ENCODE results near the gene MAPKAPK3. TPM values are rescaled to one million over a fixed set of nuclear protein-coding genes. Genes with fewer than 3 reads are reported as not detected.

MAPKAPK3 gene
- total RNA-seq, 1 experiment from 2014 or later: 40.1 TPM

DNA sequence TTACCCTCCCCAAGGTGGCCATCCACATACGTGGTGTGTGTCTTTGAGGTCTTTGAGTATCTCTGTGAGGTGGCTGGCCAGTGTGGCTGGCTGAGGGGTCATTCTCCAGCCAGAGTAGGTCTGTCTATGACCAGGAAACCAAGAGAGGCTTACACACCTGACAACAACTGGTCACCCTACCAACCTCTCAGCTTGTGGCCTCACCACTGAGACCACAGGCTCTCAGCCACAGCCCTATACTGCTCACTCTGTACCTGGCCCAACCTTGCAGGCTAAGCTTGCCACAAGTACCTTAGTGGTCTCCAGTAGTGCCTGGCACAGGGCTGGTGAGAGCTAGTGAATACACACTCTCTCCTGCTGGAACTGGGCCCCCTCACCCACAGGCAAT, 42.5 kb upstream of the MAPKAPK3 start:
- Histone ChIP-seq H3K36me3 (ENCODE audit: control insufficient read depth, insufficient read depth, low read length) (peaks cover 2% of the 10 kb centered on the region; the same call in 1 of the 2 replicates), H3K4me3 (ENCODE audit: low read depth, low read length) (no peak overlapping the region), H3K4me1 (0 out of 2 replicates have a peak, but pooled peaks cover 5% of the 10 kb centered on the region), H3K27me3 (replicated peaks; ENCODE audit: control insufficient read depth, insufficient read depth, low read length) (no peaks in the 10 kb centered on the region), H3K9me3 (no peaks in the 10 kb centered on the region)
- Mint-ChIP-seq H3K9me3 (ENCODE audit: unreplicated experiment) (no peaks in the 10 kb centered on the region), H3K36me3 (ENCODE audit: insufficient read depth, unreplicated experiment) (peaks cover 4% of the 10 kb centered on the region), H3K27ac (ENCODE audit: unreplicated experiment) (no peak overlapping the region), H3K4me1 (ENCODE audit: low read depth, unreplicated experiment) (no peaks in the 10 kb centered on the region), H3K27me3 (ENCODE audit: insufficient read depth, unreplicated experiment) (no peaks in the 10 kb centered on the region), H3K4me3 (ENCODE audit: unreplicated experiment) (no peak overlapping the region)
- no peak for DNase-seq
- ChIA-PET CTCF (interaction anchor here (2.4 kb wide), 1 partner anchor 37 kb away, joined by 12 read pairs; the partner anchor contains the start of gene CISH), POLR2A (no interaction called here)
- TF ChIP-seq, protein P1, sequence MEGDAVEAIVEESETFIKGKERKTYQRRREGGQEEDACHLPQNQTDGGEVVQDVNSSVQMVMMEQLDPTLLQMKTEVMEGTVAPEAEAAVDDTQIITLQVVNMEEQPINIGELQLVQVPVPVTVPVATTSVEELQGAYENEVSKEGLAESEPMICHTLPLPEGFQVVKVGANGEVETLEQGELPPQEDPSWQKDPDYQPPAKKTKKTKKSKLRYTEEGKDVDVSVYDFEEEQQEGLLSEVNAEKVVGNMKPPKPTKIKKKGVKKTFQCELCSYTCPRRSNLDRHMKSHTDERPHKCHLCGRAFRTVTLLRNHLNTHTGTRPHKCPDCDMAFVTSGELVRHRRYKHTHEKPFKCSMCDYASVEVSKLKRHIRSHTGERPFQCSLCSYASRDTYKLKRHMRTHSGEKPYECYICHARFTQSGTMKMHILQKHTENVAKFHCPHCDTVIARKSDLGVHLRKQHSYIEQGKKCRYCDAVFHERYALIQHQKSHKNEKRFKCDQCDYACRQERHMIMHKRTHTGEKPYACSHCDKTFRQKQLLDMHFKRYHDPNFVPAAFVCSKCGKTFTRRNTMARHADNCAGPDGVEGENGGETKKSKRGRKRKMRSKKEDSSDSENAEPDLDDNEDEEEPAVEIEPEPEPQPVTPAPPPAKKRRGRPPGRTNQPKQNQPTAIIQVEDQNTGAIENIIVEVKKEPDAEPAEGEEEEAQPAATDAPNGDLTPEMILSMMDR (IDR thresholded peaks at IDR 0.05; ENCODE audit: insufficient read depth in 1 of 2, low read depth in 1 of 2, low read length in 1 of 2, severe bottlenecking in 1 of 2, unreplicated experiment in 1 of 2): no peak
- intact Hi-C loops (cut with micrococcal nuclease; ENCODE audit: unreplicated experiment): no loop called here
- BruUV-seq (replicated peaks): no TSS peak

DNA sequence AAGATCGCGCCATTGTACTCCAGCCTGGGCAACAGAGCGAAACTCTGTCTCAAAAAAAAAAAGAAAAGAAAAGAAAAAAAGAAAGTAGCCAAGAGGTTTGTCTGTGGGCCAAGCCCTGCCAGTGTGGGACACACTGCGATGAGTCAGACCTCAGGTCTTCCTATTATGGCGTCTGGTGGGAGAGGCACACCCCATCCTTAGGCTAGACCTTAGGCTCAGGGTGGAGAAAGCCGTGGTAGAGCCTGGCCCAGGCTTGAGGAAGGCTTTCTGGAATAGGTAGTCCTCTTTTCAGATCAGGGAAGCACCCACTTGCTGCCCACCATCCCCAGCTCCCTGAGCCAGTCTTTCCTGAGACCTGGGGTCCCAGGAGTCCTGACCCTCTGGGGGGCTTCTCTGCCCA, 41.6 kb upstream of the MAPKAPK3 start:
- Mint-ChIP-seq H3K27me3 (ENCODE audit: insufficient read depth, unreplicated experiment) (no peaks in the 10 kb centered on the region), H3K4me3 (ENCODE audit: unreplicated experiment) (no peak overlapping the region), H3K9me3 (ENCODE audit: unreplicated experiment) (no peaks in the 10 kb centered on the region), H3K4me1 (ENCODE audit: low read depth, unreplicated experiment) (no peaks in the 10 kb centered on the region), H3K36me3 (ENCODE audit: insufficient read depth, unreplicated experiment) (no peaks in the 10 kb centered on the region), H3K27ac (ENCODE audit: unreplicated experiment) (no peak overlapping the region)
- no peaks in the 10 kb centered on the region for H3K9me3 ChIP-seq
- no peaks in the 10 kb centered on the region for H3K27me3 ChIP-seq (replicated peaks; ENCODE audit: control insufficient read depth, insufficient read depth, low read length)
- no TSS peak for BruUV-seq (replicated peaks)
- H3K4me1 ChIP-seq: no peaks in the 10 kb centered on the region
- no peak overlapping the region for H3K4me3 ChIP-seq (ENCODE audit: low read depth, low read length)
- DNase-seq: no peak
- ChIA-PET POLR2A (no interaction called here), CTCF (no interaction called here)
- TF ChIP-seq, protein P1 (IDR thresholded peaks at IDR 0.05; ENCODE audit: insufficient read depth in 1 of 2, low read depth in 1 of 2, low read length in 1 of 2, severe bottlenecking in 1 of 2, unreplicated experiment in 1 of 2): no peak
- H3K36me3 ChIP-seq (ENCODE audit: control insufficient read depth, insufficient read depth, low read length): peaks cover 2% of the 10 kb centered on the region; the same call in 1 of the 2 replicates
- intact Hi-C loops (cut with micrococcal nuclease; ENCODE audit: unreplicated experiment): no loop called here

DNA sequence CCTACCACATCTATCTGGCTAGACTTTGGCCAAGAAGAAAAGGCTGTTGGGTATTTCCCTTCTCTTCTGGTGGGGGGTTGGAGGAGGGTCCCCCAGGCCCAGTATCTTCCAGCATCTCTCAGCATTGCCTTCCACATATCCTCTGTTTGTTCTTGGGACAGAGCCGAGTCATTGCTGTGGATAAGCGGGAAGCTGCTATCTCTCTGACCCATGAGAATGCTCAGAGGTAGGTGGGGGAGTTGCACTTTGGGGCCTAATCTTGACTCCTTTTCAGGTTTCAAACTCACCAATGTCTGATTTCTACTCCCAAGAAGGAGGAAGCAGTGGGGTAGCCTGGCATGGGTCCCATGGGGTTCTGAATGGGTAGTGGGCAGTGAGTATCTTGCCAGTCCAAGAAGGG, 39.6 kb upstream of the MAPKAPK3 start:
- H3K27ac Mint-ChIP-seq (ENCODE audit: unreplicated experiment): no peak overlapping the region
- no peak for DNase-seq
- Histone ChIP-seq H3K27me3 (replicated peaks; ENCODE audit: control insufficient read depth, insufficient read depth, low read length) (no peaks in the 10 kb centered on the region), H3K9me3 (no peaks in the 10 kb centered on the region), H3K4me1 (no peaks in the 10 kb centered on the region), H3K4me3 (ENCODE audit: low read depth, low read length) (no peak overlapping the region), H3K36me3 (ENCODE audit: control insufficient read depth, insufficient read depth, low read length) (peaks cover 2% of the 10 kb centered on the region)
- no peaks in the 10 kb centered on the region for H3K27me3 Mint-ChIP-seq (ENCODE audit: insufficient read depth, unreplicated experiment)
- POLR2A ChIA-PET: no interaction called here
- H3K36me3 Mint-ChIP-seq (ENCODE audit: insufficient read depth, unreplicated experiment): no peaks in the 10 kb centered on the region
- no peak overlapping the region for H3K4me3 Mint-ChIP-seq (ENCODE audit: unreplicated experiment)
- H3K9me3 Mint-ChIP-seq (ENCODE audit: unreplicated experiment): no peaks in the 10 kb centered on the region
- intact Hi-C loops (cut with micrococcal nuclease; ENCODE audit: unreplicated experiment): no loop called here
- TF ChIP-seq, protein P1 (IDR thresholded peaks at IDR 0.05; ENCODE audit: insufficient read depth in 1 of 2, low read depth in 1 of 2, low read length in 1 of 2, severe bottlenecking in 1 of 2, unreplicated experiment in 1 of 2): no peak
- no TSS peak for BruUV-seq (replicated peaks)
- CTCF ChIA-PET: interaction anchor here (1.3 kb wide), 1 partner anchor 8 kb away, joined by 3 read pairs; the partner anchor contains the start of gene HEMK1
- H3K4me1 Mint-ChIP-seq (ENCODE audit: low read depth, unreplicated experiment): no peaks in the 10 kb centered on the region

Measured in Caco-2 (cell line).